ENCODE data around the gene GREB1L.
"Not testable (repeated sequence)": the region's sequence is repeated elsewhere in the genome, so short reads cannot be mapped to it uniquely, and the experiment has no call there.

Gene GREB1L

GRCh38 chr18:21265971-21266673 is 24.1 kb downstream of the GREB1L start:
- DNase-seq: no peak

GRCh38 chr18:21267400-21267799 is 25.4 kb downstream of the GREB1L start:
- DNase-seq: no peak

DNA sequence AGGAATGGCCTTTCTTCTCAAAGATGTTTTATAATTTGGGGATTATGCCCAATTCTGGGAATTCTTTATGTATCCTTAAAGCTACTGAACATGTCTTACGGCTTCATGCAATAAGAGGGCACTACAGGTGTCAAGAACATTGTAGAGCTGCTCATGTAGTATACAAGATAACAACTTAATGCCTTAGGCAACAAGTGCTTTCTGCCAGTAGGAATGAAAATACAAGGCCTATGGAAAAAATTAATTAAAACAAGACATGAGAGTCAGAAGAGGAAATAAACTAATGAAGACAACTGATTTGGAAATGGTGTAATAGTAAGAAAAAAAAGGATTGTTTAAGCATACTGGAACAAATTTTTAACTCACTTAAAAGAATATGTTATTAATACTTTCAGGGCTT is 27.3 kb downstream of the GREB1L start:
- DNase-seq: no peak

DNA sequence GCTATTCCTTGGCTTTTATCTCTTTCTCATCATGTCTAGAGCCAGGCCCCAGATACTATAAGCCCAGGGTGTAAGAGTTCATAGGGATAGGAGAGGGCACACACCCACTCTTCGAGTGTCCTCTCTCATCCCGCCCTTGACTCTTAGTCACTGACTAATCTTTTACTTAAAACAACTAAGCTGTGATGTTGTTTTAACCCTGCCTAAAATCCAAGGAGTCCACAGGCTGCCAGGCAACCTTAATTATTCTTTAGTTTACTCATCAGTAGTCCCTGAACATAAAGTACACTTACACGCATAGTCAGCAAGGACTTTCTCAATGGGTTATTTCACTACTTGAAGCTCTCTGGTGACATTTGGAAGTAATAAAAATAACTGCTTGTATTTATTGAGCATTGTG is 28.4 kb downstream of the GREB1L start:
- no peak for DNase-seq

- no peak for DNase-seq
These were observed 30.1 kb downstream of the GREB1L start for GRCh38 chr18:21272016-21272579.

DNA sequence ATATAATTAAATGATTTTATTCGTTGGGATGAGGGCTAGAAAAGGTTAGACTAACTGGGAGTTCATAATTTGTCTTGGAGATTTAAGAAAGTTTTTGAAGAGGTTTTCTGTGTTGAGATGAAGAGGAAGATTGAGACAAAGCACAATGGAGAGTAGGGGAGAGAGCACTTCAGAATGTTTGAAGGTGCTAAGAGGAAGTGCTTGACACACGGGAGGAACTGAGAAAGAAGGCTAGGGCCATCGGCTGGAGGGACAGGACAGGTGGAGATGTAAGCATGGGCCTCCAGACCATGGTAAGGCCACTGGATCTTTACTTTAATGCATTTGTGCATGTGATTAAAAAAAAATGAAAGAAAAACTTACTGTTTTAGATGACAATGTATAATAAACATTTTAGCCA is 31.5 kb downstream of the GREB1L start:
- DNase-seq: no peak

GRCh38 chr18:21275645-21276044 is 33.6 kb downstream of the GREB1L start:
- no peak for DNase-seq

- DNase-seq: no peak
These were observed 35.5 kb downstream of the GREB1L start for GRCh38 chr18:21277578-21277977.

DNA sequence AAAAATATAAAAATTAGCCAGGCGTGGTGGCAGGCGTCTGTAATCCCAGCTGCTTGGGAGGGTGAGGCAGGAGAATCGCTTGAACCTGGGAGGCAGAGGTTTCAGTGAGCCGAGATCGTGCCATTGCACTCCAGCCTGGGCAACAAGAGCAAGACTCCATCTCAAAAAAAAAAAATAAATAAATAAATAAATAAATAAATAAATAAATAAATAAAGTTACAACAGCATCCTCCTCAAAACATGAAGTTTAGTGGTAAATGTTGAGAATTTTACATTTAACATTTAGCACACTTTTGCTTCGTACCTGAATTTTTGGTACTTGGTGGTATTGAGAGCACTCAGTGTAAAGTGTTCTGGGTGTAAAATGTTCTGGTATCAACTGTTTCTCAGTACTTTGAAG is 36.2 kb downstream of the GREB1L start:
- not testable (repeated sequence) for DNase-seq

DNA sequence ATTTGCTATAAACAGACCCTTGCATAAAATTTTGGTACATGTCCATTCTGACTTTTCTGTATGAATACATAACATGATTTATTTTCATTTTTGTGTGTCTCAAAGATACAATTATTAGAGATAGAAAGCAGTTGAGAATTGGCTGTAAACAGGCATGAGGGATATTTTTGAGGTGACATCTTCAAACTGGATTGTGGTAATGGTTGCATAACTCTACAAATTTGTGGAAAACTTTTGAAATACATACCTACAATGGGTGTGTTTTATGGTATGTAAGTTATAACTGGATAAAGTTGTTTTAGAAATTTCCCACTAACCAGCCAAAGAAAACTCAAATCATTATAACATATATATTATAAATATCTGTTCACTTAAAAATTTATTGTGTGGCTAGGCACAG is 39.6 kb downstream of the GREB1L start:
- no peak for DNase-seq

DNA sequence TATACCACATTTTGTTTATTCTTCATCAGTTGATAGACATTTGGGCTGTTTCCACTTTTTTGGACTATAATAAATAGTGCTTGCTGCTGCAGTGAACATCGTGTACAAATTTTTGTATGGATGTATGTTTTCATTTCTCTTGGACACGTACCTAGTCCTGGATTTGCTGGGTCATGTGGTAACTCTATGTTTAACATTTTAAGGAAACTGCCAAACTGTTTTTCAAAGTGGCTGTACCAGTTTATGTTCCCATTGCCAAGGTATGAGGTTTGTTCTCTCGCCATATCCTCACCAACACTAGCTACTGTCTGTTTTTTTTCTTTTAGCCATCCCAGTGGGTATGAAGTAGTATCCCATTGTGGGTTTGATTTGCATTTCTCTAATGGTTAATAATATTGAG is 42.5 kb downstream of the GREB1L start:
- no peak for DNase-seq

DNA sequence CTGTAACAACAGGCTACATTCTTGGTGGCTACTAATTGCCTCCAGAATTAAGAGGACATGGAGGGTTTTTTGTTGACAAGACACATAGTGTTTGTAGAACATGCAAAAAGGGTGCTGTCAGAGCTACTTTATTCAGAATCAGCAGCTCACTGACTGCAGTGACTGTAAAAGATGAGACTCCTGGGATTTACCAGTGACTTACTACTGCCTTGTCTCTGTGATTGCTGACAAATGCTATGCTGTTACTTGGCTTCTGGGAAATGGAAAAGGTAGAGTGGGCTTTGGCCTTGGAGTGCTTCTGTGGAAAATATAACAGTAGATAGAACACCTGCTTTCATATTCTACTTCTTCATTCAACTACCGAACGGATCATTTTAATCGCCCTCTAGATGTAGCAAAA is 47.8 kb downstream of the GREB1L start:
- DNase-seq: no peak

- DNase-seq: no peak
These were observed 49.1 kb downstream of the GREB1L start for GRCh38 chr18:21291106-21291505.

- no peak for DNase-seq
These were observed 51.4 kb downstream of the GREB1L start for GRCh38 chr18:21293479-21293878.

DNA sequence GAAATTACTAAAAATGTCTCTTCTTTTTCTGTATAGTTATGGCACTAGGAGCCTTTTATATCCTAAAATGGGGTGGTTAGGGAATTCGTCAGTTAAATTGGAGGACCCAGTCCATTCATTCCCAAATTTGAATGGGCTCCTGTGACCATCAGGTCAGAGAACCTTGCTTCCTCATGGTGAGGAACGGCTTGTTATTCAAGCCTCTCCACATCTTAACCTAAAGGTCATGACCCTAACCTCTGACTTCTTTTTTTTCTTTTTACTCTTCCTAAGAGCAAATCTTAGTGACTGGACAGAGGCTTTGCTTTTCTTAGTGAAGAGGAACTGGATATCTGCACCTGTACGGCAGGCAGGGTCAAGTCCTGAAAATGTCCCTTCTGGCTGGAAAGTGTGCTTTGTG is 53.1 kb downstream of the GREB1L start:
- no peak for DNase-seq

DNA sequence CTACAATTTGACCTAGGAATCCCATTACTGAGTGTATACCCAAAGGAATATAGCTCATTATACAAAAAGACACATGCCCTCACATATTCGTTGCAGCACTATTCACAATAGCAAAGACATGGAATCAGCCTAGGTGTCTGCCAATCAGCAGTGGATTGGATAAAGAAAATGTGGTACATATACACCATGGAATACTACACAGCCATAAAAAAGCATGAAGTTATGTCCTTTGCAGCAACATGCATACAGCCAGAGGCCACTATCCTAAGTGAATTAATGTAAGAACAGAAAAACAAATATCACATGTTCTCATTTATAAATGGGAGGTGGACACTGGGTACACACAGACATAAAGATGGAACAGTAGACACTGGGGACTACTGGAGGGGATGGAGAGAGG is 54.0 kb downstream of the GREB1L start:
- no peak for DNase-seq

- DNase-seq: no peak
These were observed 56.3 kb downstream of the GREB1L start for GRCh38 chr18:21298351-21298750.

DNA sequence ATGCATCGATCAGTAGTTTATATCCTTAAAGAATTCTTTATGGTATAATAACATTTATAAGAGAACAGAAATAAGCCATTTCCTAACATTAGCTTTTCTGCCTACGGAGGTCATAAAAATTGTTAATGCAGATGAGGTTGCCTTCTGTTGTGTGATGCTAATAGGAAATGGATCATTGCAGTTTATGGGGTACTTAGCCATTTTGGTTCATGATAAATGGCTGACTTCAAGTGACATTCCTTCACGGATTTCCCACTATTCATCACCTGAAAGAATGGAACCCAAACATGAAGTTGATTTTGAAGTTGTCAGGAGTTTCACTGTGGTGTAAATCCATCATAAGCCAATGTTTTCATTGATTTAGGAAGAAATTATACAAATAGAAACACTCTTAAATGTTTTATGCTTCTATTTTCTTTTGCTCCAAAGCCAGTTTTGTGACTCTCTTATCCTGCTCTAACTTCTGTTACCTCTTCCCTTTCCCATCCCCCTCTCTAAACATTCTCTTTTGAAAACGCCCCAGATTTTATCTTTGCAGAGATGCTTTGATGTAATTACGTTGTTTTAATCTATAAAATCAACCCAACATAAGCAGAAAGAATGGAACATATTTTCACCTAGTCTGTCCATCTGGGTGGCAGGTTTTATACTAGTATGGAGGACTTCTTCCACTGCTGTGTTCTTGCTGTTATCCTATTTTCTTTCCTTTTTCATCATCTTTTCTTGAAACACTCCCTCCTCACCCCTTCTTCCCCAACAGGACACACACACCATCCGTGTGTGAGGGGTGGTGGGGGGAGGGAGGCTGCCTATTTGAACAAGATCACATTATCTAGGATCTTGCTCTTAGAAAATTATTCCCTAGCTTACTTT is 58.2 kb downstream of the GREB1L start:
- DNase-seq: no peak

DNA sequence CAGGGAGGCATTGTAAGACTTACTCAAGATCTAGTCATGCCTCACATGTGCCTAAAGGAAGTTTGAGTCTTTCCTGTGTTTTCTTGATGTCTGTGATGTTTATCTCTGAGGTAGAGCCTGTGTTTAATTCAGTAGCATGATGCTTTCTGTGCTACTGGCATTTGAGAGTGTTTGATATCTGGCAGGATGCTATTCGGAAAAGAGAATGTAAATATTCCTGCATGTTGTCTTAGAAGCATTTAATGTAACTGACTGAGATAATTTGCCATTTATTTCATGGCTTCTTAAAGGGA is 58.8 kb downstream of the GREB1L start:
- DNase-seq: no peak

GRCh38 chr18:21303445-21303844 is 61.4 kb downstream of the GREB1L start:
- no peak for DNase-seq

- DNase-seq: no peak
These were observed 61.9 kb downstream of the GREB1L start for GRCh38 chr18:21303895-21304294.

DNA sequence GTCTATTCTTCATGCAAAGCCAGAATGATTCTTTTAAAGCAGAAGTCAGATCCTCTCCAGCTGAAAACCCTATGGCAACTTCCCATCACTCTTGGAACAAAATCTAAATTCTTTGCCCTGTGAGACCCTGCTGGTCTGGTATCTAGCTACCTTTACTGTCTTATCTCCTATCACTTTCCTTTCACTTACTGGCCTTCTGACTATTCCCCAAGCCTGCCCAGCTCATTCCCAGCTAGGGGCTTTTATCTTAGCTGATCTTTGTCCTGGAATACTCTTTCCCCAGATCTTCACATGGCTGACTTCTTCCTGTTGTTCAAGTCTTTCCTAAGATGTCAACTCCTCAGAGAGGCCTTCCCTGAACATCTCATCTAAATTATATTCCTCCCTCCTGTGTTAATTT is 63.6 kb downstream of the GREB1L start:
- DNase-seq: no peak

- no peak for DNase-seq
These were observed 64.3 kb downstream of the GREB1L start for GRCh38 chr18:21306368-21306767.

DNA sequence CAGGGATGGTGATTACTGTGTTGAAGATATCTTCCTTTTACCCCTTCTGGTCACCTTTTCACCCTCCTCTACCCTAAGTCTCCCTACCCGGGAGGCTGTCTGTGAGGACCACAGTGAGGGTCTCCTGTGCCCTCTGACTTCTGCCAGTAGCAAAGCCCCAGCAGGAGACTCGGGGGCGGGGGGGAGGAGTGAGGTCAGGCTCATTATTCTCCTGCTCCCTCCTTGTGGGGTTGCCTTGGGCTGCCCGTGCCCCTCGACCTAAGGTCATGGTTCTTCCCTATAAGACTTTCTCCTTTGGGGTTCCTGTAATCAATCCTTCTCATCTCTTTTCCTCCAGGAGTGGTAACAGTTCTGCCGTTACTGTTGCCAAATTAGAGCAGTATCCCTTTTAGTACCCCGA is 65.5 kb downstream of the GREB1L start:
- no peak for DNase-seq

Data from activated CD4-positive, alpha-beta T cell treated with anti-CD3 and anti-CD28 coated beads for 1 hour (primary cell).